ENCODE results near the gene SDC3.

The SDC3 gene

GRCh38 chr1:30850607-30851006 lies 58.0 kb downstream of the SDC3 start:
- Histone ChIP-seq H3K27ac (ENCODE audit: low read length) (no peak overlapping the region), H3K27me3 (ENCODE audit: control insufficient read depth, insufficient read depth, low read length) (no peaks in the 10 kb centered on the region), H3K4me1 (ENCODE audit: control insufficient read depth, insufficient read depth, low read length) (peaks cover 11% of the 10 kb centered on the region), H3K9me3 (ENCODE audit: control insufficient read depth, insufficient read depth, low read length) (no peaks in the 10 kb centered on the region), H3K36me3 (ENCODE audit: control insufficient read depth, insufficient read depth, low read length) (no peaks in the 10 kb centered on the region), H3K4me3 (ENCODE audit: low read length) (no peak overlapping the region)
- DNase-seq (ENCODE audit: low read depth, low spot score), result no peak
- WGBS (ENCODE audit: insufficient coverage, insufficient read length), result no CpG with 5 or more reads among the region's 2 CpGs

DNA sequence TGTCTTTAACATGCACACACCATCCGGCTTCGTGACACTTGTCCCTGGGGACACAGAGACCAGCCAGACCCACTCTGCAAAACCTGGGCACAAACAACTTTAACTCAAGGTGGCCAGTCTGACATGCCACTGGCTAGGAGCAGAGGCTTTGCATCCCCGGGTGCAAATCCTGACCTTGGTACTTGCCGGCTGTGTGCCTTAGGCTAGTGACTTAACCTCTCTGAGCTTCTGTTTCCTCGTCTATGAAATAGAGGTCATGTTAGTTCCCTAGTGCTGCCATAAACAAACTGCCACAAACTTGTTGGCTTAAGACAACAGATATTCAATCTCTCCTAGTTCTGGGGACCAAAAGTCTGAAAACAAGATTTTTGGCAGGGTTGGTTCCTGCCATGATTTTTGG lies 60.4 kb downstream of the SDC3 start:
- H3K27ac ChIP-seq (ENCODE audit: low read length), result no peak overlapping the region
- no peak for DNase-seq (ENCODE audit: low read depth, low spot score)
- H3K9me3 ChIP-seq (ENCODE audit: control insufficient read depth, insufficient read depth, low read length), result no peaks in the 10 kb centered on the region
- H3K4me1 ChIP-seq (ENCODE audit: control insufficient read depth, insufficient read depth, low read length), result peaks cover 8% of the 10 kb centered on the region
- H3K27me3 ChIP-seq (ENCODE audit: control insufficient read depth, insufficient read depth, low read length), result no peaks in the 10 kb centered on the region
- WGBS (ENCODE audit: insufficient coverage, insufficient read length), result no CpG with 5 or more reads among the region's 5 CpGs
- H3K4me3 ChIP-seq (ENCODE audit: low read length), result no peak overlapping the region
- H3K36me3 ChIP-seq (ENCODE audit: control insufficient read depth, insufficient read depth, low read length), result no peaks in the 10 kb centered on the region

DNA sequence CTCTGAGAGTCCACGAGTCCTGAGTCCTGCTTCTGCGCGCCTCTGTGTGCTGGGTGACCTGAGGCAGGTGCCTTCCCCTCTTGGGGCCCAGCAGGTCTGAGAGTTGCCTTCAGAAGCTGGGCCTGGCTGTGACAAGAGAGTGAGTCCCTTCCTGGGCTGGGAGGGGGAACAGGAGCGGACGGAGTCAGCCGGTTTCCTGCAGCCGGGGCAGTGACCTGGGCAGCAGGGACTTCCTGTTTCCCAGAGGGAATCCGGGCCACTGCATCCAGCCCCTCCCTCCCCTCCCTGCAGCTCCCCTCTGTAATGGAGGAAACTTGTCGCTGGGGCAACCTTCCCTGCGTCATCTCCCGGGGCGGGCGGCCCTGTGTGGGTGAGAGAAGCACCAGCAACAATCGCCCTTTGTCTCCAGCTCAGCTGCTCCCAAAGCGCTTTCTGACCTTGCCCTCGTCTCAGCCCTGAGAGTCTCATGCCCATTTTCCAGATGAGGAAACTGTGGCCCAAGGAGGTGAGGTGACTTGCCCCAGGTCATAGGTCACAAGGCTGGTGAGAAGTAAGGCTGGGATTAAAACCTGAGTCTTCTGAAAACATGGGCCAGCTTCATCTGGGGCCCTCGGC lies 61.1 kb downstream of the SDC3 start:
- Histone ChIP-seq H3K4me1 (ENCODE audit: control insufficient read depth, insufficient read depth, low read length) (peaks cover 8% of the 10 kb centered on the region), H3K27me3 (ENCODE audit: control insufficient read depth, insufficient read depth, low read length) (no peaks in the 10 kb centered on the region), H3K36me3 (ENCODE audit: control insufficient read depth, insufficient read depth, low read length) (no peaks in the 10 kb centered on the region), H3K9me3 (ENCODE audit: control insufficient read depth, insufficient read depth, low read length) (no peaks in the 10 kb centered on the region), H3K27ac (ENCODE audit: low read length) (no peak overlapping the region), H3K4me3 (ENCODE audit: low read length) (no peak overlapping the region)
- no CpG with 5 or more reads among the region's 17 CpGs for WGBS (ENCODE audit: insufficient coverage, insufficient read length)
- DNase-seq (ENCODE audit: low read depth, low spot score), result no peak

DNA sequence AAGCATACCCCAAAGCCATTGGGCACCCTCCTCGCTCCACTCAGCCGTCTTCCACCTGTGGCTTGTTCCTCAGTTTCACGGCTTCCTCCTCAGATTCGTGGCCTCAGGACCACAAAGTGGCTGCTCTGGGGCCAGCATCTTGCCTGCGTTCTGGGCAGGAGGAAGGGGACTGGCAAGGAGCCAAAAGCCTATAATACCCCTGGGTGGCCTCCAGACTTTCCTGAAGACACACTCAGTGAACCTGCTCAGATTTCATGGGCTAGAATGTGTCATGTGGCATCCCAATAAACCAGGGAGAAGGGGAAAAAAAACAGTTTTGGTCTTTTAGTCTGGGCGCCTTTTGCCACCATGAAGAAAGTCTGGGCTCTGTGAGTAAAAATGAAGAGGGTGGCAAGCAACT lies 62.0 kb downstream of the SDC3 start:
- WGBS (ENCODE audit: insufficient coverage, insufficient read length), result no CpG with 5 or more reads among the region's 6 CpGs
- no peaks in the 10 kb centered on the region for H3K27me3 ChIP-seq (ENCODE audit: control insufficient read depth, insufficient read depth, low read length)
- no peak overlapping the region for H3K27ac ChIP-seq (ENCODE audit: low read length)
- no peak for DNase-seq (ENCODE audit: low read depth, low spot score)
- no peaks in the 10 kb centered on the region for H3K9me3 ChIP-seq (ENCODE audit: control insufficient read depth, insufficient read depth, low read length)
- peaks cover 8% of the 10 kb centered on the region for H3K4me1 ChIP-seq (ENCODE audit: control insufficient read depth, insufficient read depth, low read length)
- no peak overlapping the region for H3K4me3 ChIP-seq (ENCODE audit: low read length)
- no peaks in the 10 kb centered on the region for H3K36me3 ChIP-seq (ENCODE audit: control insufficient read depth, insufficient read depth, low read length)

DNA sequence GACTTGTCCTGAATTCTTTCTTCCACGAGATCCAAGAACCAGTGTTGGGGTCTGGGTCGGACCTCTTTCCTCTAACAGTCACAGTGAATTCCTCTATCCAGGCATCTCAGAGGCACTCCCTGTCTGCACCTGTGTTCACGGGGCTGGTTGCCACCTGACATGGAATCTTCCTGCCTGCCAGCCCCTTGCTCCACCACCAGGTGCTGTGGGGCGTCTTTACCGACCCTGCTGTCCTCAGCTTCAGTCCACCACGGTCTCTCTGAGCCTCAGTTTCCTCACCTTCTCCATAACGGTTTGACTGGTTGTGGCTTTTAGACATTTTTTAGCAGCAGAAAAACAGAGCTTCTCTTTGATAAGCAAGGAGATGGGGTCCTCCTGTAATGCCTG lies 62.7 kb downstream of the SDC3 start:
- WGBS (ENCODE audit: insufficient coverage, insufficient read length), result no CpG with 5 or more reads among the region's 7 CpGs
- H3K27ac ChIP-seq (ENCODE audit: low read length), result no peak overlapping the region
- no peak overlapping the region for H3K4me3 ChIP-seq (ENCODE audit: low read length)
- no peaks in the 10 kb centered on the region for H3K9me3 ChIP-seq (ENCODE audit: control insufficient read depth, insufficient read depth, low read length)
- H3K36me3 ChIP-seq (ENCODE audit: control insufficient read depth, insufficient read depth, low read length), result no peaks in the 10 kb centered on the region
- DNase-seq (ENCODE audit: low read depth, low spot score), result no peak
- H3K4me1 ChIP-seq (ENCODE audit: control insufficient read depth, insufficient read depth, low read length), result peaks cover 11% of the 10 kb centered on the region
- no peaks in the 10 kb centered on the region for H3K27me3 ChIP-seq (ENCODE audit: control insufficient read depth, insufficient read depth, low read length)

DNA sequence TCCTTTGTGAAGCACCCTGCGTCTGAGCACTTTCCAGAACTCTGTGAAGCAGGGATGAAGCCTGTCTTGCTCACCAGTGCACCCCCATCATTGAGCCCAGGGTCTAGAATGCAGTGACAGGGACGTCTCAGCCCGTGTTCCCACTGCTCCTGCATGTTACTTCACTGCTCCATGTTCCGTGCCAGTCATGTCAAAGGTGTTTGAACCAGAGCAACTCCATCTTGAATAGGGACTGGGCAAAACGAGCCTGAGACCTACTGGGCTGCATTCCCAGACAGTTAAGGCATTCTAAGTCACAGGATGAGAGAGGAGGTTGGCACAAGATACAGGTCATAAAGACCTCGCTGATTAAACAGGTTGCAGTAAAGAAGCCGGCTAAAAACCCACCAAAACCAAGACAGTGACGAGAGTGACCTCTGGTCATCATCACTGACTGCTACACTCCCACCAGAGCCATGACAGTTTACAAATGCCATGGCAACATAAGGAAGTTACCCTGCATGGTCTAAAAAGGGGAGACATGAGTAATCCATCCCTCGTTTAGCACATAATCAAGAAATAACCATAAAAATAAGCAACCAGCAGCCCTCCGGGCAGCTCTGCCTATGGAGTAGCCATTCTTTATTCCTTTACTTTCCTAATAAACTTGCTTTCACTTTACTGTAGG lies 63.2 kb downstream of the SDC3 start:
- no peak for DNase-seq (ENCODE audit: low read depth, low spot score)
- Histone ChIP-seq H3K36me3 (ENCODE audit: control insufficient read depth, insufficient read depth, low read length) (no peaks in the 10 kb centered on the region), H3K27ac (ENCODE audit: low read length) (no peak overlapping the region), H3K4me3 (ENCODE audit: low read length) (no peak overlapping the region), H3K27me3 (ENCODE audit: control insufficient read depth, insufficient read depth, low read length) (no peaks in the 10 kb centered on the region), H3K4me1 (ENCODE audit: control insufficient read depth, insufficient read depth, low read length) (peaks cover 13% of the 10 kb centered on the region), H3K9me3 (ENCODE audit: control insufficient read depth, insufficient read depth, low read length) (no peaks in the 10 kb centered on the region)
- no CpG with 5 or more reads among the region's 10 CpGs for WGBS (ENCODE audit: insufficient coverage, insufficient read length)

DNA sequence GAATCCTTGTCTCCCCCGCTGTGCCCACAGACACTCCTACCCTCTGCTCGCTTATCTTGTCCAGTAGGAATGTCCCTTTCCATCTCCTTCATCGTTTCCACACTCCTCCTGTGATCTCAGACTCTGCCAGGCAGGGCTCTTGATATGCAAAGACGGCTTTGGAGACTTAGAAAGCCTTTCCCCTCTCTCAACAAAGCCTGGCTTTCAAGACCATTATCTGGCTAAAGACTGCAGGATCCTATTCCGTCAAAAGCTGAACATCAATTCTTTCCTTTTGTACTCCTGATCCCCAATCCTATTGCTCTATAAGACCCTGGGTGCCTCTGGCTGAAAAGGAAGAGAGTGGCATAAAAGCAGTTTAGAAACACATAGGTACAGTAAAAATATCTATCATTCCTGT lies 63.9 kb downstream of the SDC3 start:
- H3K27me3 ChIP-seq (ENCODE audit: control insufficient read depth, insufficient read depth, low read length), result no peaks in the 10 kb centered on the region
- no peak overlapping the region for H3K4me3 ChIP-seq (ENCODE audit: low read length)
- DNase-seq (ENCODE audit: low read depth, low spot score), result no peak
- WGBS (ENCODE audit: insufficient coverage, insufficient read length), result no CpG with 5 or more reads among the region's 5 CpGs
- no peaks in the 10 kb centered on the region for H3K9me3 ChIP-seq (ENCODE audit: control insufficient read depth, insufficient read depth, low read length)
- H3K27ac ChIP-seq (ENCODE audit: low read length), result no peak overlapping the region
- H3K4me1 ChIP-seq (ENCODE audit: control insufficient read depth, insufficient read depth, low read length), result peaks cover 13% of the 10 kb centered on the region
- H3K36me3 ChIP-seq (ENCODE audit: control insufficient read depth, insufficient read depth, low read length), result no peaks in the 10 kb centered on the region

GRCh38 chr1:30842697-30843354 lies 65.7 kb downstream of the SDC3 start:
- Histone ChIP-seq H3K9me3 (ENCODE audit: control insufficient read depth, insufficient read depth, low read length) (no peaks in the 10 kb centered on the region), H3K27ac (ENCODE audit: low read length) (no peak overlapping the region), H3K27me3 (ENCODE audit: control insufficient read depth, insufficient read depth, low read length) (no peaks in the 10 kb centered on the region), H3K4me1 (ENCODE audit: control insufficient read depth, insufficient read depth, low read length) (peaks cover 13% of the 10 kb centered on the region), H3K4me3 (ENCODE audit: low read length) (no peak overlapping the region), H3K36me3 (ENCODE audit: control insufficient read depth, insufficient read depth, low read length) (no peaks in the 10 kb centered on the region)
- no CpG with 5 or more reads among the region's 7 CpGs for WGBS (ENCODE audit: insufficient coverage, insufficient read length)
- no peak for DNase-seq (ENCODE audit: low read depth, low spot score)

GRCh38 chr1:30840904-30841598 lies 67.5 kb downstream of the SDC3 start:
- Histone ChIP-seq H3K9me3 (ENCODE audit: control insufficient read depth, insufficient read depth, low read length) (no peaks in the 10 kb centered on the region), H3K4me1 (ENCODE audit: control insufficient read depth, insufficient read depth, low read length) (peaks cover 10% of the 10 kb centered on the region), H3K27me3 (ENCODE audit: control insufficient read depth, insufficient read depth, low read length) (no peaks in the 10 kb centered on the region), H3K27ac (ENCODE audit: low read length) (no peak overlapping the region), H3K4me3 (ENCODE audit: low read length) (no peak overlapping the region), H3K36me3 (ENCODE audit: control insufficient read depth, insufficient read depth, low read length) (no peaks in the 10 kb centered on the region)
- DNase-seq (ENCODE audit: low read depth, low spot score), result no peak
- WGBS (ENCODE audit: insufficient coverage, insufficient read length), result no CpG with 5 or more reads among the region's 10 CpGs

DNA sequence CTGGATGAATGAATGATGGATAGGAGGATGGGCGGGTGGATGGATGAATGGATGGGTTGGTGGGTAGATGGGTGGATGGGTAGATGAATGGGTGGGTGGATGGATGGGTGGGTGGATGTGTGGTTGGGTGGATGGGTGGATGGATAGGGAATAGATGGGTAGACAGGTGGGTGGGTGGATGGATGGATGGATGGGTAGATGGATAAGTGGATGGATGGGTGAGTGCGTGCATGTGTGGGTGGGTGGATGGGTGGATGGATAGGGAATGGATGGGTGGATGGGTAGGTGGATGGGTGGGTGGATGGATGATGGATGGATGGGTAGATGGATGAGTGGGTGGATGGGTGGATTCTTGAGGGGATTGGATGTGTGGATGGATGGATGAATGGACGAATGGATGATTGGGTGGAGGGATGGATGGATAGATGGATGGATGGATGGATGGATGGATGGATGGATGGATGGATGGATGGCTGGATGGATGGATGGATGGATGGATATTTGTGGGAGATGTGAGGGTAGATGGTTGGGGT lies 68.7 kb downstream of the SDC3 start:
- Histone ChIP-seq H3K36me3 (ENCODE audit: control insufficient read depth, insufficient read depth, low read length) (no peaks in the 10 kb centered on the region), H3K27me3 (ENCODE audit: control insufficient read depth, insufficient read depth, low read length) (no peaks in the 10 kb centered on the region), H3K4me3 (ENCODE audit: low read length) (no peak overlapping the region), H3K27ac (ENCODE audit: low read length) (no peak overlapping the region), H3K4me1 (ENCODE audit: control insufficient read depth, insufficient read depth, low read length) (peaks cover 7% of the 10 kb centered on the region), H3K9me3 (ENCODE audit: control insufficient read depth, insufficient read depth, low read length) (no peaks in the 10 kb centered on the region)
- WGBS (ENCODE audit: insufficient coverage, insufficient read length), result 100% methylated on average over 2 of the region's 3 CpGs
- no peak for DNase-seq (ENCODE audit: low read depth, low spot score)

Measured in iPS DF 6.9 (cell line).